ENCODE data around the gene LILRB3.
"Not testable (repeated sequence)": the region's sequence is repeated elsewhere in the genome, so short reads cannot be mapped to it uniquely, and the experiment has no call there.

LILRB3 gene

DNA sequence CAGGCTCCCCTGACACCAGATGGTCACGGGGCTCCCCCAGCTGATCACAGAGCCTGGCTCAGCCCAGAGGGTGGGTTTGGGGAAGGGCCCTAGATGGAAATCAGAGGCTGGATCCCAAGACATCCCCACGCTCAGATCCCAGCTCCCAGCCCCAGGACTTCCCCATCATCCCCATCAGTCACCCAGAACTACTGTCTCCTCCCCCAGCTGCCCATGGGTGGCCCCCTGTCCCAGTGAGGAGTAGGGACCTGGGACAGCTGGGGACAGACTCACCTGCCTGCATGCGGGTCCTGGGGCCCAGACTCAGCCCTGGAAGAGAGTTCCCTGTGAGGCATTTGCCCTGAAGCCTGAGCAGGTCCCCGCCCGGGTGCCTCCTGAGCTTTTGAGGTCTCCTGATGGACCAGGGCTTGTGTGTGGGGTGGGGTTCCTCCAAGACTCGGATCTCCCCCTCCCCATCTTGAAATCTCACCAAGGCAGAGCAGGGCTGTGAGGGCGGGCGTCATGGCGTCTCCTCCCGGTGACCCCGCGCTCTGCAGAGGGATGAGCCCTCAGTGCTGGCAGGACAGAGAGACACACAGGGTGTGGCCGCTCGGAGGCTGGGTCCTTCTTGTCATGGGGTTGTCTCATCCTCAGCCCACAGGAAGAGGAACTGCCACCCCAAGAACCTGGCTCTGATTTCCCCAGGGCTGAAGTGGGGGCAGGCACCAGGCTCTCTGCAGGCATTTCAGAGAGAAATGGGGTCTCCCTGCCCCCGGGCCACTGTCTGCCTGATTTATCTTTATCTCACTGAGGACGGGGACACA, at the start of gene LILRB3:
Gene LILRB3, minus strand, starts transcription at position 534 of the 803 bp plus-strand sequence. Its CDS starts 31 bp downstream, at position 503.
- Mint-ChIP-seq H3K4me1 (peaks cover 11% of the 10 kb centered on the region), H3K27ac (peak within 1 kb of the TSS in 1 of 2 donors; percentile 66), H3K27me3 (peaks cover 19% of the 10 kb centered on the region)
- not testable (repeated sequence) for DNase-seq, H3K4me3 Mint-ChIP-seq, H3K9me3 Mint-ChIP-seq
- ATAC-seq = peak; percentile 40

DNA sequence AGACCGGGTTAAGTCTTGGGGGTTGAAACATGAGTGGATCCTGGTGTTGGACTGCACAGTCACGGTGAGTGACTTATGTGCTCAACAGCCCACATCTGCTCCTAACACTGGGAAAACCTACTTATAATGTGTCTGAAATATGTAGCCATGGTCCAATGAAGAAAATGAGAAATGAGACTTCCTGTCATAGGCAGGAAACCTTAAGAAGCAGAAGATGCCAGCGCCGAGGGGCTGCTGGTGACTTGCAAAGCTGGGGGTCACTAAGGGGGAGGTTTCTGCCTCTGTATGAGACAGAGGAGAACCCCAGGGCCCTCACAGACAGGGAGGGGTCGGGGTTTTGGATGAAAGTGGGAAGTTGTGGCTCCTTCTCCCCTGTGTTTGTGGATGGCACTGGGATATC, 49.4 kb upstream of the LILRB3 start:
- not testable (repeated sequence) for DNase-seq, H3K27ac Mint-ChIP-seq
- H3K27me3 Mint-ChIP-seq = peaks cover 55% of the 10 kb centered on the region

DNA sequence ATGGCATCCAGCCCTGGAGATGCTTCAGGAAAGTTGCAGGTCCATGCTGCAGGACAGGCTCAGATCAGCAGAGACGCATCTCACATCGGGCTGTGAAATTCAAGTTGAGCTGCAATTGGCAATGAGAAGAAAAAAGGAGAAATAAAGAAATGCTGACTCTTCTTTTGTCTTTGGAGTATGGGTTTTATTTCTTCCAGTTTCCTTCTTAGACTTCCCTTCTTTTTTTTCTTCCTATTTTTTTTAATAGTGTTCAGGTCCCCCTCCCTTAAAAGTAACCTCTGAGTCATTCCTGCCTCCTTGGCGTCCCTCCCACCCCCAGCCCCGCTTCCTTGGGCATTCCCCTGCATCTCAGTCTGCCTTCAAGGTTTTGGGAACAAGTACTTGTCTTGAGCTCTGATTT, 48.8 kb upstream of the LILRB3 start:
- H3K27ac Mint-ChIP-seq = peak overlapping the region in 1 of 2 donors; percentile 34
- not testable (repeated sequence) for ATAC-seq, H3K4me1 Mint-ChIP-seq, H3K9me3 Mint-ChIP-seq, H3K4me3 Mint-ChIP-seq, DNase-seq
- H3K27me3 Mint-ChIP-seq = peaks cover 57% of the 10 kb centered on the region

More for the DNA sequence above, 49.4 kb upstream of the LILRB3 start:
- not testable (repeated sequence) for H3K4me1 Mint-ChIP-seq, ATAC-seq, H3K4me3 Mint-ChIP-seq, H3K9me3 Mint-ChIP-seq

DNA sequence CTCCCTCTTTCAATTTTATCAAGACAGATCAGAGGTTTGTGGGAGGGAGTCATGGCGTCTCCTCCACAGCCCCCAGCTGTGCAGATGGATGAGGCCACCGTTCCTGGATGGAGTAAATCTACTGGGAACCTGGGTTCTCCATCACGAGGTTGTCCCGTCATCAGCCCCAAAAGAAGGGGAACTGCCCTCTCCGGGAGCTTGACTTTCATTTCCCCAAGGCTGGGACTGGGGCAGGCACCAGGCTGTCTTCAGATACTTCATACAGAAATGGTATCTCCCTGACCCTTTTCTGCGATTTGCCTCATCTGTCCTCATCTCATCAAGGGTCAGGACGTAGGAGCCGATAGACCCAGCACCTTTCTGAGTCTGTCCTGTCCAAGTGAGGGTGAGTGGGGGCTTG, 48.3 kb upstream of the LILRB3 start:
- Mint-ChIP-seq H3K4me3 (no peak overlapping the region), H3K27ac (no peak overlapping the region), H3K9me3 (no peaks in the 10 kb centered on the region), H3K27me3 (peaks cover 62% of the 10 kb centered on the region), H3K4me1 (no peaks in the 10 kb centered on the region)
- ATAC-seq (no peak), DNase-seq (no peak)

DNA sequence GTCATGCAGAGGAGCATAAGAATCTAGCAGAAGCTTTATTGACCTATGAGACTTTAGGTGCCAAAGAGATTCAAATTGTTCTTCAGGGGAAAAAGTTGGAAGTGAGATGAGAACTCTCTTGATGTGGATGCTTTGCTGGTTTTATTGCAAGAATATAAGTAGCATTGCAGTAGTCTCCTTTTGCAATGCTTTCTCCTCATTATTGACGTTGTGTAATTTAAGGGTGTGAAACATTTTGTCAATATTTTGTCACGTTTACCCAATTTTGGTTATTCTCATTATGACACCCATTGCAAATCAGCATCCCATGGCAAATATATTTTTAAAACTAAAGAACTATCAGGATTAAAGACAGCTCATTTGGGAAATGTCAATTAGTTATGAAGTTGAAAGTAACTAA, 46.1 kb upstream of the LILRB3 start:
- DNase-seq (no peak), ATAC-seq (no peak)
- H3K4me1 Mint-ChIP-seq = no peaks in the 10 kb centered on the region
- H3K9me3 Mint-ChIP-seq = no peaks in the 10 kb centered on the region
- no peak overlapping the region for H3K4me3 Mint-ChIP-seq
- no peak overlapping the region for H3K27ac Mint-ChIP-seq
- H3K27me3 Mint-ChIP-seq = peaks cover 60% of the 10 kb centered on the region

DNA sequence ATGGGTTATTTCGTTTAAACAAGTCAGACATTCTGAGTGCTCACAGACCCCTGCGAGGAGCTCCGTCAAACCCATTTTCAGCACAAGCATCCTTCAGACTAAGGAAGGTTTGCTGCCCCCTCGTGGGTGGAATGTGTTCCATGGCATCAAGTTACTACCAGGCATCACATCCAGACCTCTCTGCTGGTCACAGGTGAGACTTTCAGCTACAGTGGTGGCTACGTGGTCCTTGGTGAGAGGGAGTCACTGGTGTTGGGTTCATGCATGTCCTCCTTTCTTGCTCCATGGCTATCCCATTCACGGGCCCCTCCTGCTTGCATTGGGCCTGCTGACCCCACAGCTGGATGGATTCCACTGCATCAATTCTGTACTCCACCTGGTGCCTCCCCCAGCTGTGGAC, 43.3 kb upstream of the LILRB3 start:
- Mint-ChIP-seq H3K4me3 (no peak overlapping the region), H3K4me1 (no peaks in the 10 kb centered on the region), H3K27me3 (peaks cover 32% of the 10 kb centered on the region), H3K27ac (no peak overlapping the region), H3K9me3 (no peaks in the 10 kb centered on the region)
- ATAC-seq (peak; percentile 80), DNase-seq (peak; percentile 58 to 69)

DNA sequence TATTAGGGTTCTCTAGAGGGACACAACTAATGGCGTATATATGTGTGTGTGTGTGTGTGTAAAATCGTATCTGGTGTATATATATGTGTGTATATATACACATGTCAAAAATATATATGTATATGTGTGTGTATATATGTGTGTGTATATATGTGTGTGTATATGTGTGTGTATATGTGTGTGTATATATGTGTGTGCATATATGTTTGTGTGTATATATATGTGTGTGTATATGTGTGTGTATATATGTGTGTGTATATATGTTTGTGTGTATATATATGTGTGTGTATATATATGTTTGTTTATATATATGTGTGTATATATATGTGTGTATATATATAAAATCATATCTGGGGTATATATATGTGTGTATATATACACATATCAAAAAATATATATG, 39.7 kb upstream of the LILRB3 start:
- Mint-ChIP-seq H3K4me3 (no peak overlapping the region), H3K9me3 (no peaks in the 10 kb centered on the region), H3K4me1 (no peaks in the 10 kb centered on the region), H3K27ac (no peak overlapping the region), H3K27me3 (peaks cover 27% of the 10 kb centered on the region)
- ATAC-seq (no peak), DNase-seq (no peak)

DNA sequence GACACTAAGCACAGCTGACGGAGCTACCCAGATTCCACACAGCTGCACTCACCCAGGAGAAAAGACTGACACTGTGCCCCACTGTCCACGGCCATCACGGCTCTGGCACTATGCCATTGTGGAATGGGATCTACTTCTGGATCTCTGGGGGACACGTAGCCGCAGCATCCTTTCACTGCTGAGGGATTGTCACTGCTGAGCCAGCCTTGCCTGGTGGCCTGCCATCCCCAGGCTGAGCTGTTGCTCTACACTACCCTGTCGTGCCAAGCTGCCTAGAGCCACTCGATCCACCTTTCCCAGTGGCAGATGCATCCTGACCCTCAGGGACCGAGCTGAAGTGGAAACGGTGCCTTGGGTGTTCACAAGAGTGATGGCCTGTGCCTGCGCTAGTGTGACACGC, 39.3 kb upstream of the LILRB3 start:
- ATAC-seq = no peak

DNA sequence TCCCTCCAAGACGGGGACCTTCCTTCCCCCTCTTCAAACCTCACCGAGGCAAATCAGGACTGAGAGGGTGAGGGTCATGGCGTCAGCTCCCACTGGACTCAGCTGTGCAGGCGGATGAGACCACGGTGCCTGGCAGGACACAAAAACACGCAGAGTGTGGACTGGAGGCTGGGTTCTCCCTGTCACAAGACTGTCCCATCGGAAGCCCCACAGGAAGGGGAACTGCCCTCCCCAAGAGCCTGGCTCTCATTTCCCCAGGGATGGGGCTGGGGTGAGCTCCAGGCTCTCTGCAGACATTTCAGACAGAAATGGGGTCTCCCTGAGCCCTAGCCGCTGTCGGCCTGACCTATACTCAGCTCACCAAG, 34.3 kb upstream of the LILRB3 start, which contains the start of gene LILRB5:
Gene LILRB5, minus strand, starts transcription at position 158 of the 365 bp plus-strand sequence. Its CDS starts 80 bp downstream, at position 78.
- H3K27ac Mint-ChIP-seq = no peak within 1 kb of the TSS
- DNase-seq = no peak
- H3K27me3 Mint-ChIP-seq = peaks cover 40% of the 10 kb centered on the region
- H3K4me3 Mint-ChIP-seq = no peak within 1 kb of the TSS
- no peaks in the 10 kb centered on the region for H3K4me1 Mint-ChIP-seq
- no peaks in the 10 kb centered on the region for H3K9me3 Mint-ChIP-seq
- ATAC-seq = no peak

More for the DNA sequence above, 39.3 kb upstream of the LILRB3 start:
- H3K27ac Mint-ChIP-seq = no peak overlapping the region
- no peak for DNase-seq
- no peak overlapping the region for H3K4me3 Mint-ChIP-seq
- no peaks in the 10 kb centered on the region for H3K9me3 Mint-ChIP-seq
- H3K4me1 Mint-ChIP-seq = no peaks in the 10 kb centered on the region
- H3K27me3 Mint-ChIP-seq = peaks cover 31% of the 10 kb centered on the region

DNA sequence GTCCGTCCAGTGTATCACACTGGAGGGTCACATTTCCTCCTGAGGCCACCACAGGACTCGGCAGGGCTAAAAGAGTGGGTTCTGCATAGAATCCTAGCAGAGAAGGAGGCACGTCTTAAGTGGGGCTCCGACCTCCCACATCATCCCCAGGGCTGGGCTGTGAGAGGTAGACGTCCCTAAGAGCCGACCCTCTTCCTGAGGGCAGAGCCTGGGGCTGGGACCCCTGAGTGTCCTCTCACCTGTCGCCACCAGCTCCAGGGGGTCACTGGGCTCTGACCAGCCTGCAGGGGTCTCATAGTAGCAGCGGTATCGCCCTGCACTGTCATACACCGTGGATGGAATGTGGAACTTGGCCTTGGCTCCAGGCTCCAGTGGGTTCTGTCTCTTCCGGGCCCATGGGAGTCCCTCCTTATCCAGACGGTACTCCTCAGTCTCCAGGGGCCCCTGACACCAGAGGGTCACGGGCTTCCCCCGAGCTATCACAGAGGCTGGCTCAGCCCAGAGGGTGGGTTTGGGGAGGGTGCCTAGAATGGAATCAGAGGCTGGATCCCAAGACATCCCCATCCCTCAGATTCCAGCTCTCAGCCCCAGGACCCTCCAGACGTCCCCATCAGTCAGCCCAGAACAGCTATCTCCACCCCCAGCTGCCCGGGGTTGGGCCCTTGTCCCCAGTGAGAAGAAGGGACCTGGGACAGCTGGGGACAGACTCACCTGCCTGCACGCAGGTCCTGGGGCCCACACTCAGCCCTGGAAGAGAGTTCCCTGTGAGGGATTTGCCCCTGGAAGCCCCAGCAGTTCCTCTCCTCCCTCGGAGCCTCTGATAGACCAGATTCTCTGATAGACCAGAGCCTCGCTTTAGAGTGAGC, 33.7 kb upstream of the LILRB3 start:
- peaks cover 40% of the 10 kb centered on the region for H3K27me3 Mint-ChIP-seq

DNA sequence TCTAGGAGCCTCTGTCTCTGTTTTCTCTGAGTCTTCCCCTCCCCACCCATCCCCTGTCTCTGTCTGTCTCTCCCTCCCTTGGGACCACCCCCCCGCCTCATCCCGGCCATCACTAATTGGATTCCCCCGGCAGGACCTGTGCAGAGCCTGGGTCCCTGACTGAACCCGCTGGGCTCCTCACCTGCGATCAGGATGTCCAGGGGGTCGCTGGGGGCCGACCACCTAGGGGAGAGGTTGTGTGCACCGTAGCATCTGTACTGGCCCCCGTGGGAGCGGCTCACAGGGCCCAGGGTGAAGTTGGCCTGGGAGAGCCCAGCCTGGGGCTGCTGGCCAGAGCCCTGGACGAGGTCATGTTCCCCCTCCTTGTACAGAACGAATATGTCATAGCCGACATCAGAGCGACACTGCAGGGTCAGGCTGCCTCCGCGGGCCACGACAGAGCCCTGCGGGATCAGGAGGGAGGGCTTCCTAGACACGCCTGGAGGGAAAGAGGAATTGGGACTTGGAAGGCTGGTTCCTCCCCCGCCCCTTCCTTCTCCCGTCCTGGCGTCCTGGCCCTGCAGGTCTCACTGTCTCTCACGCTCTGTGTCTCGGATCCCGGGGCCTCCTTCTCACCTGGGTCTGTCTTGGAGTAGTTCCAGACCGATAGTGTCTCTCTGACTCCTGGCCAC, 32.4 kb upstream of the LILRB3 start:
- DNase-seq (no peak), ATAC-seq (no peak)
- H3K27ac Mint-ChIP-seq = no peak overlapping the region
- H3K4me3 Mint-ChIP-seq = no peak overlapping the region
- no peaks in the 10 kb centered on the region for H3K9me3 Mint-ChIP-seq
- no peaks in the 10 kb centered on the region for H3K4me1 Mint-ChIP-seq
- H3K27me3 Mint-ChIP-seq = peaks cover 47% of the 10 kb centered on the region

More for the DNA sequence above, 33.7 kb upstream of the LILRB3 start:
- H3K27ac Mint-ChIP-seq = no peak overlapping the region
- H3K4me3 Mint-ChIP-seq = no peak overlapping the region
- H3K4me1 Mint-ChIP-seq = no peaks in the 10 kb centered on the region
- ATAC-seq (no peak), DNase-seq (no peak)
- H3K9me3 Mint-ChIP-seq = no peaks in the 10 kb centered on the region

DNA sequence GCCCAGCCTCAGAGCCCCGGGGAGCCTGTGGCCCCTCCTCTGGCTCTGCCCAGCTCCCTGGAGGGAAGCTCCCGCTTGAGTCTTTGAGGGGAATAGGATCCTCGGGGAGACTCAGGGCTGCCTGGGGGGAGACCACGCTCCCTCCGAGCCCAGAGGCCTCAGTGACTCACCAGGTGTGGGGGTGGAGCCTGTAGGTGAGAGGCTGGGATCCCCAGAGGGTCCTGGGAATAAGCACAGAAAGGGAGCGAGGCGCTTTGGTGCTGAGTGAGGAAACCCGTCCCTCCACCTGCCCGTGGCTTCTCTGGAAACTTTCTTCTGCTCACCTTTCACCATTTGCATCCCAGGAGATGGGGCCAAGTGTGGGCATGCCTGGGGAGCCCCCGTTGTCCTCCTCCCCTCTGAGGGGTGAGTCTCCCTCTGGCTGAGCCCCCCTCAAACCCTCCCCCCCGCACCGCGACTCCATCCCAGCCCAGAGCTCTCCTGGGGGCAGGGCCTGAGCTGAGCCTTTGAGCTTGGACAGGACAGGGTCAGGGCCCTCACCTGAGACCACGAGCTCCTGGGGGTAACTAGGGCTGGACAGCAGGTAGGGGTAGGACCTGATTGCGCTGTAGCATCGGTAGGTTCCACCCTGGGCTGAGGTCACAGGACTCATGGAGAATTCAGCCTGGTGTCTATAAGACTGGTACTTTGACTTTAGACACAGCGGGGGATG, 31.5 kb upstream of the LILRB3 start:
- Mint-ChIP-seq H3K4me3 (no peak overlapping the region), H3K9me3 (no peaks in the 10 kb centered on the region), H3K27me3 (peaks cover 56% of the 10 kb centered on the region), H3K4me1 (no peaks in the 10 kb centered on the region), H3K27ac (no peak overlapping the region)
- ATAC-seq (peak; percentile 26), DNase-seq (no peak)

DNA sequence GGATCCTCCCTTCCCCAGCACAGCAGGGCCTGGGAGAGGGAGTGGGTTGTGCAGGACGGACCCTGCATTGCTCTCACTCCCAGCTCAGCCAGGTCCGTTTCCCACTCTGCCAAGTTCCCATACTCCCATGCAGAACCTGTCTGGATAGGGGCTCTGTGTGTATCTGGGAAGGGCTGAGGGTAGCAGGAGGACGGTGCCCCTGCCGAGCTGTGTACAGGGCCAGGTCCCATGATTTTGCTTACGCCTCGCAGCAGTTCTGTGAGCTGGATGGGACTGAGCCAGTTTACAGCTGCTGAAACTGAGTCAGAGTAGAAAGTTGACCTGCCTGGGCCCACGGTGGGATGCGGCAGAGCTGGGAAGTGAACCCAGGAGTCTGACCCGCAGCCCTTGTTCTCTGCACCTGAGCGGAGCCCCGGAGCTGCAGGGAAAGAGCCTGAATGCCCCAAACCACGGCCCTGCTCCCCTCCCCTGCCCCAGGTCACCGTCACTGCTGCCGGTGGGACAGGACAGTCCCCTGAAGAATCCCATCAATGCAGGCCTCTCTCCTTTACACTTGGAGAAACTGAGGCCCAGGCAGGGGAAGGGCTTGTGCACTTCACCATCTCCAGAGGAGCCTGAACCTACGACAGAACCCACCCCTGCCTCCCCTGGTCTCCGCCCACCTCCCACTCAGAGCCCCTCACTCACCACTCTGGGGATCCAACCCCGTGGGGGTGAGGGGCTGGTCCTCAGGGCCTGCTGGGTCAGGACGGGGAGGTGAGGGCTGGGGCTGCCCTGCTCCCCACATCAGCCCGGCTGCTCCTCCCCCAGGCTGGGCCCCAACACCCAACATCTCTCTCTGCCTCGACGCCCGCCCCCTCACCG, 30.8 kb upstream of the LILRB3 start:
- no peak overlapping the region for H3K27ac Mint-ChIP-seq
- no peaks in the 10 kb centered on the region for H3K9me3 Mint-ChIP-seq
- ATAC-seq (peak; percentile 48), DNase-seq (no peak)
- no peaks in the 10 kb centered on the region for H3K4me1 Mint-ChIP-seq
- H3K27me3 Mint-ChIP-seq = peaks cover 56% of the 10 kb centered on the region
- H3K4me3 Mint-ChIP-seq = no peak overlapping the region

DNA sequence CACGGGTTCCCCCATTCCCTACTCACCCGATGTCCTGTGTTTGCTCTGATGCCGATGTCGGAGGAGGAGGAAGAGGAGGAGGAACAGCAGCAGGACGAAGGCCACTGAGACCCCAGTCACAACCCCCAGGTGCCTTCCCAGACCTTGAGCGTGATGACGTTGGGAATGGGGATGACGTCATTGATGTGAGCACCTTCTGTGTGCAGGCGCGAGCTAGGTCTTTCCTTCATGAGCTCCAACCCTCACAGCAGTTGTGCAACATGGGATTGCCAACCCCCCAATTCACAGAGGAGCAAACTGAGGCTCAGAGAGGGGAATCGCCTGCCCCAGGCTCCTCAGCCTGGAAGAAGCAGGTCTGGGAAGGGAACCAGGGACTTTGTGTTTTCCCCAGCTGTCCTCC, 30.0 kb upstream of the LILRB3 start:
- Mint-ChIP-seq H3K4me1 (peaks cover 7% of the 10 kb centered on the region), H3K27me3 (peaks cover 55% of the 10 kb centered on the region)
- no peak for DNase-seq

More for the DNA sequence above, 30.0 kb upstream of the LILRB3 start:
- Mint-ChIP-seq H3K27ac (no peak overlapping the region), H3K4me3 (no peak overlapping the region), H3K9me3 (no peaks in the 10 kb centered on the region)
- ATAC-seq = no peak
